GM10847 (cell line): ENCODE results near the gene DOCK1.

Experiments used
- POLR2A ChIP-seq: IDR thresholded peaks from 2 replicates; pipeline ENCODE4 v1.6.1; 2011; ENCODE audit not compliant: insufficient read length; ENCODE audit errors: extremely low read depth

Gene DOCK1

DNA sequence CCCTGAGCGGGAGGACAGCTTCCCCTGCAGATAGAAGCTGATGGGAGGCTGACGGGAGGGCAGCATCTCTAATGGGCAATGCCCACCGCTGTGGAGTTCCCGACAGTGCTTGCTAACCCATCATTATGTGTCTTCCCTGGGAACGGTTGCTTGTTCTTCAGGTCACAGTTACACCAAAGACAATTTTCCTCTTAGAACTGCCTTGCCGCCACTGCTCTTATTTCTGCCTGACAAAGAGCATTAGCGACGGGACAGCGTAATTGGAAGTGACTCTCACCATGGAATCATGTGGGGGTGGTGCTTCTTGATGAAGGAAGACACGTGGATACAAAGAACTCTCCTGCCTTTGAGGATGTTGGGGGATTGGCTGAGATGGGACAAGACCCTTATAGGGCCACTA, 562.6 kb downstream of the DOCK1 start:
- TF ChIP-seq POLR2A = no peak

DNA sequence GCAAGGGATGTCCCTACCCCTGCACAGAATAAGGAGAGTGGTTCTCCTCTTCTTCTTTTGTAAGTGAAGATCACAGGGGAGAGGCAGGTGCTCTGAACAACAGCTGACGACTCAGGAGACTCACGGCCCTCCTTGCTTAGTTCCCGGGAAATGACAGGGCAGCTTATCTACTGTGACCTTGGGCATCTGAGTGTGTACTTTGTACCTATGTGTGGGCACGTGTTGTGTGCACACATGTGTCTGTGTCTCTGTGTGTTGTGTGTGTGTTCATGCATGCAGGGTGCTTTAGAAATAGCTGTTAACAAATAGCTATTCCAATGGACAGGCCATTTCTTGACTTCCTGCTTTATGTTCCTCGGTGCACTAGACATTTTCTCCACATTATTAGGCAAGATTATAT, 563.4 kb downstream of the DOCK1 start:
- no peak for TF ChIP-seq POLR2A

DNA sequence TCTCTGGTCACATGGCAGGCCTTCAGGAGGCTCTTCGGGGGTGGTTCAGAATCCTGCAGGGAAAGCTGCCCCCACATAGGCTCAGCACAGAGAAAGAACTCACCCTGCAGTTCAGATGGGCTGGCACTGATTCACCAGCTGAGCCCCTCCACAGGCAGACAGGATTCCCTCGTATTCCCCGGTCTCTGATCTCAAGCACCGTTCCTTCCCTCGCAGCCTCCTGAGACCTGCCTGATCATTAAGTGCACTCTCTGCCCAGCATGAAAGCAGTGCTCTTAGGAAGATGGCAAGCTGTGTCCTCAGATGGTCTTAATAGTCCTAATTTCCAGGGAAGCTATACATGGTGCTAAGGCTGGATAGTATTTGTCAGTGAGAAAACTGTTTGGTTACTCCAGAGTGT, 565.7 kb downstream of the DOCK1 start:
- no peak for TF ChIP-seq POLR2A

DNA sequence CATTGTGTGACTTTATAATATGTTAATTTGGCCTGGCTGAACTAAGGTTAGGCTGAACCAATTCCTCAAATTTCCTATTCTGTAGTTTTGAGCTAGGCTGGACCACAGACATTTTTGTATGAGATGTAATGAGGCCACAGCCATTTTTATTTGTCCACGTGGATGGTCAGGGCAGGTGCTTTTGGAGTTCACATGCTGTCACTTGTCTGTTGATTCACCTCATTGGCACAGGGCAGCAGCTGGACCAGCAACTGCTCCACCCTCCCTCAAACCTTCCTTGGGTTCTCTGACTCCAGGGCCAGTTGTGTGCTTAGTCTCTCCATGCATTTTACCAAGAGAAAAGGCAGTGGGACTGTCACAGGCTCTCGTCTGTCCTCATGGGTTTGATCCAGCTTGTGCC, 567.7 kb downstream of the DOCK1 start:
- TF ChIP-seq POLR2A = no peak

DNA sequence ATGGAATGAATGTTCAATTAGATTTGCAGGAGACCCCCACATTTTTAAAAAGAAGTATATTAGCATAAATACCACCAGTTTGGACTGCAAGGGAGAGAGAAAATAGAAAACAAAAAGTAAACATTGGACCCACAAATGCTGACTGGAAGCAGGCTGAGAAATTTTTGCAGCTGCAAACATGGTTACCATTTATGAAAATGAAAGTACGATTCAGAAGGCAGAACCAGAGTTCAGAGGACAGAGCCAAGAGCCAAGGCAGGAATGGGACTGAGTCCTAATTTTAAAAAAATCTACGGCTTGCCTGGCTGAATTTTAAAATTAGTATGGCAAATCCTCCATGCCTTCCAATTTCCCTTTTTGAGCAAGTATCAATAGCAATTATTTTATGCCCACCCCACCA, 569.3 kb downstream of the DOCK1 start:
- TF ChIP-seq POLR2A = no peak

DNA sequence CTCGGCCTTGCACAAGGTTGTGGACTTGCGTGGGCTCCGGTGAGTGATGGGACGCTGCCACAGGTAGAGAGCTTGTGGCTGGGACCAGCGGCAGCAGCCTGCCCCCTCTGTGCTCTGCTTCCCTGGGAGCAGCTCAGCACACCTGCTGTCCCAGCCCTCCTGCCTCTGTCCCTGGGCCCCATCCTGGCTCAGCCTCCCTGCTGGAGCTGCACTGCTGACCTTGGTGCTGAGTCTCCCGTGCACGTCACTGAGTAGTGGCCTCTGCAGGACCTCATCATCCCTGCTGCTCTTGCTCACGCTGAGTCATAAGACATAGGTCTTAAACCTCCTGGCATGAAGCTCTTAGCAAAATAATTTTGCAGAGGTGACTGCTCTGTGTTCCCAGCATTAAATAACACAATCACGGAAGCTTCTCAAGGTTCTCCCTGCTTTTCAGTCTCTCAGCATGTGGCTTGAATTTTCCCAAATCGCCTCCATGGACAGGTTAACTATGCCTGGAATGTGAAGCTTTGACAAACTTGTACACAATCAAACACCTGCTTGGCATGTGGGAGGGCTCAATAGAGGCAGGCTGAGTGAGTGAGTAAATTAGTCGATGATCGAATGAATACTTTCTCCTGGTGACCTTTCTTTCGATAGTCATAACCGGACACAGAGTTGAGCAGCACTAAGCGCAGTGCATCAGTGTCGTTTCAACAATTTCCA, 580.1 kb downstream of the DOCK1 start:
- TF ChIP-seq POLR2A = no peak

DNA sequence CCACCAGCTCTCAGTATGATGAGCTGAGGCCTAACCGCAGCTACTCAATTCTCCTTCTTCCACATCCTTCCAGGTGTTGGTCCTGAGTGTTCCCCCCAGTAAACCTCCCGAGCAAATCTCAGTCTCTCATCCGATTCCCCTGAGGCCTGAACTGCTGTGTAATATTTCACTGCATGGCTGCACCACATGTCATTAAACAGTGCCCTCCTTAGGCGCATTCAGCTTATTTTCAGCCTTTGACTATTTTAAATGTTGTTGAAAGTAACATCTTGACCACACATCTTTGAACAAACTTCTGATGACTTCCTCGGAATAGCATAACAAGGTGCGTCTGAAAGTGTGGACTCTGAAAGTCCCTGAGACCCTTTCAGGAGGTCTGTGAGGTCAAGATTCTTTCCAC, 581.1 kb downstream of the DOCK1 start:
- TF ChIP-seq POLR2A = no peak

DNA sequence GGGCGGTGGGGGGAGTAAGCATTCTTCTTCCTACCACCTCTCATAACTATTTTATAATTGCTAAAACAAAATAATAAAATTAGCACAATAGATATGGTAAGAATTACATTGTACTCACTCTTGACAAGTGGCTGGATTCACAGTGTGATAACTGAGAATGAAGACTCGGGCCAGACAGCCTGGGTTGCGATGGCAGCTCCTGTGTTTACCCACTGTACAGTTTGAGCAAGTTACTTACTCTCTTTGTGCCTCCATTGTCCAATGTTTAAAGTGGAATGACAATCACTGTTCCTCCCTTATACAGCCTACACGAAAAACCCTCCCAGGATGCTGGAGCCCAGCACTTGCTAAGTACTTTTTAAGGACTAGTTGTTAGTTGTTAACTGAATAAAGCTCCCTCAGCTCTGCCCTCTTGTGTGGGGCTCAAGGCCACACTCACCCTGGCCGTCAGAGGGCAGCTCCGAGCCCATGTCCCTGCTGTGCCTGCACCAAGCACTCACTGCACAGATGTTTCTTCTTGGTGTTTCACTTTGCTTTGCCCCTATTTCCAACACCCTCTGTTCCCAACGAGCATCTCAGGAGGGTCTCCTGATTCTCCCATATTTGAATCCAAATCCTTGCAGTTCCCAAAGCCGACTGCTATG, 587.5 kb downstream of the DOCK1 start:
- no peak for TF ChIP-seq POLR2A

DNA sequence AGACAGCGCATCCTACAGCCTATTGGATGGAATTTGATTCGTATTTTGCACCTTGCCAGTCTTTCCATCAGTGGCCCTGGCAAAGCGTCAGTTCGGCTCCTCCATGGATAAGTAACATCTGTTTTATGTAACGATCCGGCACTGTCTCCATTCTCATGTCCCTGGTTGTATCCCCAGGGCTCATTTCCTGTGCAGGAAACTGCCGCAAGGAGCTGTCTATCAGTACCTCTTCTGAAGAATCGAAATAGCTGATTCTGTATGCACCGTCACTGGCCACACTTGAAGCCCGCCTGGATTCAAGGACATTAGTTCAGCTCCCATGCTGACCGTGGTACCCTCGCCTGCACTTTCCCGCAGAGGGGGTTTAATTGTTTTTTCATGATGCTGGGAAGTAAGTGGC, 590.8 kb downstream of the DOCK1 start:
- TF ChIP-seq POLR2A = no peak

DNA sequence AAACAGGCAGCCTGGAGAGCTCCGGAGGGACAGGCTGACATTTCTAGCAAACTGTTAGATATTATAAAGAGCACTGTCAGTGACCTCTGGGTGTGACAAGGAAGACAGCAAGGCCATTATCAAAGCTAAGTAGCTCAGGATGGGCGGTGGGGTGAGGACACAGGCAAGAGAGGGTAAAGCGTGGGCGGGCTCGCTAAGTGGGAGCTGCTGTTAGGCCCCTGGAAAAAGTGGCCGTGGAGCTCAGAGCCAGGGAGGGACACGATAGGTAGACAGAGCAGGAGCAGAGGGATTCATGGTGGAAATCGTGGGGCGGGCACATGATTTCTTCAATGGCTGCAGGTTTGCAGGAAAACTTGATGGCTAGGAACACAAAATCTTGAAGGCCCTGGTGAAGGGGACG, 592.5 kb downstream of the DOCK1 start:
- TF ChIP-seq POLR2A = no peak

DNA sequence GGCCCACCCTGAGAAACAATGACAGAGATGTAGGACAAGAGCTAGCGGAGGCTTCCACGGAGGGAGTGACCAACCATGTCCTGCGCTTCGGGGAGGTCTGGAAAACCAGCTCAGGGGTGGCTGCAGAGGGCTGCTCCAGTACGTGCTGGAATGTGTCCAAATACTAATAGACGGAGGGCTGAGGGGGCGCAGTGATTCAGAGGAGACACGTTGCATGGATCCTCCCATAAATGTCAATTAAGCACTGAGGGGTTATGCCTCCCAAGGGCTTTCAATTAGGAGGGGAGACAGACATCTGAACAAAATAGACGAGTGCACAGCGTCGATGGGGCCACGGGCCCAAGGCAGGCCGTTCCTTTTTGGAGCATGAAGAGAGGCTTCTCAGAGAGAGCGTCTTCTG, 592.9 kb downstream of the DOCK1 start:
- no peak for TF ChIP-seq POLR2A

DNA sequence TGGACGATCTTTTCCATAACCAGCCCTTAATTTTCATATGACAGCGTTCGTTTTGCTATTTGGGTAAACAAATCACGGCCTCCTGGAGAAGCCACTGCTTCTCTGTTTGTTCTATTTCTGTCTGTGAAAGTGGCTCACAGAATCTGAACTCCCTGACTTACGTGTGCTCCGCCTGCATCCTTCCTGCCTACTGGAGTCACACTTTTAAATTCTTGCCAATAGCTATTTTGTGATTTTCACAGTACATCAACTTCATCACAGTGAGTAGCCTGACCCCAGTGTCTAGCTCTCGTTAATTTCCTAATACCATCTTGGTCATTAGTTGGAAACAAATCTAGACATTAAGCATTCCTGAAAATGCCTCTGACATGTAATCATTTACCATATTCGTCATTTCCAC, 594.9 kb downstream of the DOCK1 start:
- no peak for TF ChIP-seq POLR2A
